SK-N-MC (cell line): ENCODE data around the gene DUT.

Source experiments
- DNase-seq: peaks from one replicate; pipeline ENCODE4 v3.0.0-alpha.2; 2011; ENCODE audit warnings: low read depth, low spot score
- H3K27ac ChIP-seq: fragments of 200-600 bp; sonication (generic); 2 replicates; pipeline ENCODE4 v1.5.1; 2016; ENCODE audit warnings: mixed run types
- H3K36me3 ChIP-seq: fragments of 200-600 bp; sonication (generic); 2 replicates; pipeline ENCODE4 v1.6.1; 2017; ENCODE audit warnings: antibody characterized with exemption, low read length, mixed read lengths; ENCODE audit not compliant: insufficient read depth
- H3K4me3 ChIP-seq: fragments of 200-600 bp; sonication (generic); 2 replicates; pipeline ENCODE4 v1.5.1; 2016
- H3K9ac ChIP-seq: fragments of 200-600 bp; sonication (generic); 2 replicates; pipeline ENCODE4 v1.8.0; 2017; ENCODE audit warnings: mixed run types, mixed read lengths; ENCODE audit not compliant: insufficient read length
- H3K9me3 ChIP-seq: fragments of 200-600 bp; sonication (generic); 2 replicates; pipeline ENCODE4 v1.6.1; 2017; ENCODE audit warnings: low read depth, mild to moderate bottlenecking, antibody characterized with exemption, low read length, moderate library complexity, mixed read lengths
- EZH2 ChIP-seq: fragments of 200-600 bp; sonication (generic); IDR thresholded peaks from one replicate; pipeline ENCODE4 v1.6.1; 2017; ENCODE audit warnings: antibody characterized with exemption
- FOXP2 ChIP-seq: optimal IDR thresholded peaks from 2 replicates; pipeline ENCODE3; 2011; ENCODE audit warnings: mild to moderate bottlenecking, moderate library complexity; ENCODE audit not compliant: insufficient read depth; ENCODE audit errors: extremely low read length, control extremely low read depth
- POLR2AphosphoS5 ChIP-seq: IDR thresholded peaks from 2 replicates; pipeline ENCODE4 v1.6.1; 2012; ENCODE audit warnings: mild to moderate bottlenecking, low read depth, low read length, borderline replicate concordance

The DUT gene

GRCh38 chr15:48355377-48355776 is 24.1 kb downstream of the DUT start:
- Histone ChIP-seq H3K9me3 (no peaks in the 10 kb centered on the region), H3K9ac (no peak overlapping the region), H3K36me3 (no peaks in the 10 kb centered on the region), H3K4me3 (no peak overlapping the region), H3K27ac (no peak overlapping the region)
- TF ChIP-seq POLR2AphosphoS5 (no peak), FOXP2 (no peak), EZH2 (no peak)
- no peak for DNase-seq

GRCh38 chr15:48358229-48359152 is 27.3 kb downstream of the DUT start:
- Histone ChIP-seq H3K36me3 (no peaks in the 10 kb centered on the region), H3K27ac (0 out of 2 replicates have a peak overlapping the region, but pooled peaks have one; percentile 43), H3K9me3 (no peaks in the 10 kb centered on the region), H3K9ac (peak overlapping the region; percentile 14), H3K4me3 (peak overlapping the region; percentile 47)
- TF ChIP-seq FOXP2 (no peak), POLR2AphosphoS5 (no peak), EZH2 (no peak)
- no peak for DNase-seq

GRCh38 chr15:48360841-48361240 is 29.6 kb downstream of the DUT start:
- TF ChIP-seq POLR2AphosphoS5 (no peak), EZH2 (no peak), FOXP2 (no peak)
- Histone ChIP-seq H3K9me3 (no peaks in the 10 kb centered on the region), H3K9ac (peak overlapping the region; percentile 6), H3K27ac (no peak overlapping the region; the same call in 1 of the 2 replicates), H3K4me3 (no peak overlapping the region), H3K36me3 (no peaks in the 10 kb centered on the region)
- DNase-seq, result no peak

- Histone ChIP-seq H3K9ac (no peak overlapping the region), H3K9me3 (no peaks in the 10 kb centered on the region), H3K27ac (no peak overlapping the region), H3K4me3 (no peak overlapping the region), H3K36me3 (no peaks in the 10 kb centered on the region)
- TF ChIP-seq EZH2 (no peak), FOXP2 (no peak), POLR2AphosphoS5 (no peak)
- DNase-seq, result no peak
These were observed 30.5 kb downstream of the DUT start for GRCh38 chr15:48361685-48362084.

- no peaks in the 10 kb centered on the region for H3K9me3 ChIP-seq
- H3K27ac ChIP-seq, result no peak overlapping the region
- H3K4me3 ChIP-seq, result no peak overlapping the region
- TF ChIP-seq POLR2AphosphoS5 (no peak), FOXP2 (no peak), EZH2 (no peak)
- DNase-seq, result no peak
- no peaks in the 10 kb centered on the region for H3K36me3 ChIP-seq
- H3K9ac ChIP-seq, result no peak overlapping the region
These were observed 32.2 kb downstream of the DUT start for GRCh38 chr15:48363474-48363873.

GRCh38 chr15:48365575-48365974 is 34.3 kb downstream of the DUT start:
- Histone ChIP-seq H3K4me3 (no peak overlapping the region), H3K9me3 (no peaks in the 10 kb centered on the region), H3K9ac (no peak overlapping the region), H3K36me3 (no peaks in the 10 kb centered on the region), H3K27ac (no peak overlapping the region)
- TF ChIP-seq EZH2 (no peak), POLR2AphosphoS5 (no peak), FOXP2 (no peak)
- DNase-seq, result no peak

- Histone ChIP-seq H3K36me3 (no peaks in the 10 kb centered on the region), H3K27ac (no peak overlapping the region), H3K4me3 (no peak overlapping the region), H3K9me3 (no peaks in the 10 kb centered on the region), H3K9ac (no peak overlapping the region)
- TF ChIP-seq FOXP2 (no peak), POLR2AphosphoS5 (no peak), EZH2 (no peak)
- no peak for DNase-seq
These were observed 35.5 kb downstream of the DUT start for GRCh38 chr15:48366584-48367312.

- TF ChIP-seq POLR2AphosphoS5 (no peak), FOXP2 (no peak), EZH2 (no peak)
These were observed 36.3 kb downstream of the DUT start for GRCh38 chr15:48367483-48367882.

More at GRCh38 chr15:48367483-48367882, 36.3 kb downstream of the DUT start:
- no peak for DNase-seq
- H3K9ac ChIP-seq, result no peak overlapping the region
- no peaks in the 10 kb centered on the region for H3K9me3 ChIP-seq
- no peak overlapping the region for H3K4me3 ChIP-seq
- no peaks in the 10 kb centered on the region for H3K36me3 ChIP-seq
- no peak overlapping the region for H3K27ac ChIP-seq
